SU-DHL-6 (cell line): ENCODE measurements around the gene SERINC2.

ENCODE experiments used
- H2AFZ ChIP-seq: fragments of 200-600 bp; sonication (generic); 2 replicates; pipeline ENCODE4 v1.6.1; 2014; ENCODE audit warnings: low read depth, mild to moderate bottlenecking, moderate library complexity, mixed read lengths, antibody characterized with exemption, low read length; ENCODE audit not compliant: severe bottlenecking
- H3F3A ChIP-seq: fragments of 200-600 bp; shearing (Covaris generic); 2 replicates; pipeline ENCODE4 v1.6.0; 2016; ENCODE audit warnings: antibody characterized with exemption, mild to moderate bottlenecking; ENCODE audit not compliant: insufficient read depth
- H3K27ac ChIP-seq: fragments of 200-600 bp; sonication (generic); 2 replicates; pipeline ENCODE4 v1.5.1; 2016; ENCODE audit warnings: low read depth, mild to moderate bottlenecking, low read length, moderate library complexity, mixed read lengths
- H3K27me3 ChIP-seq: fragments of 200-600 bp; sonication (generic), shearing (Covaris generic); 2 replicates; pipeline ENCODE4 v1.6.0; 2014; ENCODE audit warnings: mild to moderate bottlenecking, low read length
- H3K36me3 ChIP-seq: fragments of 200-600 bp; sonication (generic); 2 replicates; pipeline ENCODE4 v1.6.1; 2014; ENCODE audit warnings: mild to moderate bottlenecking, low read length, mixed read lengths
- H3K4me2 ChIP-seq: fragments of 300-600, 200-600 bp; shearing (Covaris generic), sonication (generic); 2 replicates; pipeline ENCODE4 v1.6.0; 2014; ENCODE audit warnings: low read length, low read depth, mild to moderate bottlenecking; ENCODE audit not compliant: poor library complexity, severe bottlenecking
- H3K4me3 ChIP-seq: fragments of 200-600 bp; sonication (generic); 2 replicates; pipeline ENCODE4 v1.5.1; 2014; ENCODE audit warnings: antibody characterized with exemption, low read length, mild to moderate bottlenecking, mixed read lengths; ENCODE audit not compliant: insufficient read depth, poor library complexity, severe bottlenecking
- H3K79me2 ChIP-seq: fragments of 200-600 bp; sonication (generic); 2 replicates; pipeline ENCODE4 v1.6.1; 2014; ENCODE audit warnings: mild to moderate bottlenecking, low read length, moderate library complexity; ENCODE audit not compliant: insufficient read depth
- H3K9ac ChIP-seq: fragments of 200-600 bp; sonication (generic); 2 replicates; pipeline ENCODE4 v1.7.0; 2014; ENCODE audit warnings: mild to moderate bottlenecking, low read length
- H3K9me2 ChIP-seq: fragments of 200-600 bp; sonication (generic); replicated peaks from 2 replicates; pipeline ENCODE4 v1.6.1; 2014; ENCODE audit warnings: low read length; ENCODE audit not compliant: insufficient read depth
- H3K9me3 ChIP-seq: fragments of 200-600 bp; sonication (generic); 2 replicates; pipeline ENCODE4 v1.6.1; 2014; ENCODE audit warnings: low read length, mixed read lengths; ENCODE audit not compliant: insufficient read depth
- H4K20me1 ChIP-seq: fragments of 200-600 bp; sonication (generic); 2 replicates; pipeline ENCODE4 v1.6.1; 2014; ENCODE audit warnings: low read depth, mild to moderate bottlenecking, antibody characterized with exemption, low read length, moderate library complexity, mixed read lengths
- CTCF ChIP-seq: fragments of 200-600 bp; sonication (generic); IDR thresholded peaks from one replicate; pipeline ENCODE4 v1.5.1; 2017; ENCODE audit warnings: antibody characterized with exemption, mild to moderate bottlenecking, low read length, moderate library complexity; ENCODE audit not compliant: insufficient read depth, poor library complexity, severe bottlenecking
- EZH2phosphoT487 ChIP-seq: fragments of 200-600 bp; sonication (generic), shearing (Covaris generic); conservative IDR thresholded peaks from 2 replicates; pipeline ENCODE4 v1.6.1; 2018; ENCODE audit warnings: mild to moderate bottlenecking, antibody characterized with exemption, low read length, moderate library complexity, mixed read lengths

The SERINC2 gene

GRCh38 chr1:31405578-31406245, 7.3 kb upstream of the SERINC2 start:
- Histone ChIP-seq H4K20me1 (no peaks in the 10 kb centered on the region), H3K79me2 (no peaks in the 10 kb centered on the region), H3K36me3 (no peaks in the 10 kb centered on the region), H3K4me3 (no peak overlapping the region), H3K9me3 (no peaks in the 10 kb centered on the region), H3K9me2 (no peaks in the 10 kb centered on the region), H3K4me2 (no peak overlapping the region), H3K9ac (no peak overlapping the region), H3K27me3 (no peaks in the 10 kb centered on the region), H2AFZ (no peak overlapping the region), H3K27ac (no peak overlapping the region), H3F3A (no peaks in the 10 kb centered on the region)
- TF ChIP-seq CTCF (no peak), EZH2phosphoT487 (no peak)

GRCh38 chr1:31407029-31407626, 5.9 kb upstream of the SERINC2 start:
- Histone ChIP-seq H3K9me2 (no peaks in the 10 kb centered on the region), H3K4me2 (no peak overlapping the region), H3K79me2 (no peaks in the 10 kb centered on the region), H3K27me3 (no peaks in the 10 kb centered on the region), H3K27ac (no peak overlapping the region), H3K36me3 (no peaks in the 10 kb centered on the region), H3F3A (no peaks in the 10 kb centered on the region), H2AFZ (no peak overlapping the region), H3K9me3 (no peaks in the 10 kb centered on the region), H3K4me3 (no peak overlapping the region), H4K20me1 (no peaks in the 10 kb centered on the region), H3K9ac (no peak overlapping the region)
- no peak for TF ChIP-seq EZH2phosphoT487
- no peak for TF ChIP-seq CTCF

- H2AFZ ChIP-seq, result no peak overlapping the region
- TF ChIP-seq CTCF, result no peak
- TF ChIP-seq EZH2phosphoT487, result no peak
- H3K36me3 ChIP-seq, result no peaks in the 10 kb centered on the region
- no peaks in the 10 kb centered on the region for H3K9me2 ChIP-seq
- H3K27me3 ChIP-seq, result no peaks in the 10 kb centered on the region
- H3K9me3 ChIP-seq, result no peaks in the 10 kb centered on the region
- H3K79me2 ChIP-seq, result no peaks in the 10 kb centered on the region
- no peak overlapping the region for H3K9ac ChIP-seq
- no peak overlapping the region for H3K4me3 ChIP-seq
- no peaks in the 10 kb centered on the region for H4K20me1 ChIP-seq
- no peak overlapping the region for H3K4me2 ChIP-seq
- H3K27ac ChIP-seq, result no peak overlapping the region
- H3F3A ChIP-seq, result no peaks in the 10 kb centered on the region
These were observed 4.2 kb upstream of the SERINC2 start for GRCh38 chr1:31408788-31409318.
